Renal cortical epithelial cell (primary cell): ENCODE data around the gene SRP14. TPM values are rescaled to one million over a fixed set of nuclear protein-coding genes. Genes with fewer than 3 reads are reported as not detected.

Experiments used
- DNase-seq: peaks from one replicate; pipeline ENCODE4 v3.0.0-alpha.2; 2011; ENCODE audit warnings: low read depth
- total RNA-seq: library from RNA; depleted of rRNA; stranded (reverse); fragments of >200 nt; gene quantifications from 2 replicates; pipeline ENCODE4 v1.2.3, GENCODE V29; 2014

Gene SRP14
- total RNA-seq, 1 donor from 2014 or later, result 635 TPM

DNA sequence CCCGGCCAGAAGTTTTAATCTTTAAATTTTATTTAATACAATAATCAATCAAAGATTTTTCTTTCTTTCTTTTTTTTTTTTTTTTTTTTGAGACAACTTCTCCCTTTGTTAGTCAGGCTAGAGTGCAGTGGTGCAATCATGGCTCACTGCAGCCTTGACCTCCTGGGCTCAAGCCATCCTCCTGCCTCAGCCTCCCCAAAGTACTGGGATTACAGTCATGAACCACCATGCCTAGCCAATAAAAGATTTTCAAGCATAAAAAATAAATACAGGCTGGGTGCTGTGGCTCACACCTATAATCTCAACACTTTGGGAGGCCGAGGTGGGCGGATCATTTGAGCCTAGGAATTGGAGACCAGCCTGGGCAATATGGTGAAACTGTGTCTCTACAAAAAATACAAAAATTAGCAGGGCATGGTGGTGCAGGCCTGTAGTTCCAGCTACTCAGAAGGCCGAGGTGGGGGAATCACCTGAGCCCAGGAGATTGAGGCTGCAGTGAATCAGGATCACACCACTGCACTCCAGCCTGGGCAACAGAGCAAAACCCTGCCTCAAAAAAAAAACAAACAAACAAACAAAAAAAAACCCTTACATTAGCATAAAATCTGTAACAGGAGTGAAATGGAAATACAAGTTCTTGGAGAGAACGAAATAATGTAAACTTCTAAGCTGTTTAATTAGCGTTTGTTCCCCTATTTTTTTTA lies 29.1 kb upstream of the SRP14 start:
- DNase-seq, result no peak

DNA sequence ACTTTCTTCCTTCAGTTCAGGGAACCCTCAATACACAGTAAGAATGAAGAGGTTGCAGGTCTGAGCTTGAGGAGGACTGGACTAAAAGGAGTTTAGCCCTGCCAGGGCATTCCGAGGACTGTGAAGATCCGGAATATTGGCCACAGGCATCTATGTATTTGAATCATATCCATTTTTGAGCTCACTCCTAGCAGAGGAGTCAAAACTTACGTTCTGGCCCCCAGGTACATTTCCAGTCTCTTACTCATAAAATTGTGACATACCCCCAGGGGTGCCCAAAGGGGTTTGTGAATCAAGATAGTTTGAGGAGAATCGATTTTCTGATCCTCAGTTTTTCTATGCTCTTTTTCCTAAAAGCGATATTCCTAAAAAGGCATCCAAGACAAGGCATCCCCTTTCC lies 27.6 kb upstream of the SRP14 start:
- no peak for DNase-seq

DNA sequence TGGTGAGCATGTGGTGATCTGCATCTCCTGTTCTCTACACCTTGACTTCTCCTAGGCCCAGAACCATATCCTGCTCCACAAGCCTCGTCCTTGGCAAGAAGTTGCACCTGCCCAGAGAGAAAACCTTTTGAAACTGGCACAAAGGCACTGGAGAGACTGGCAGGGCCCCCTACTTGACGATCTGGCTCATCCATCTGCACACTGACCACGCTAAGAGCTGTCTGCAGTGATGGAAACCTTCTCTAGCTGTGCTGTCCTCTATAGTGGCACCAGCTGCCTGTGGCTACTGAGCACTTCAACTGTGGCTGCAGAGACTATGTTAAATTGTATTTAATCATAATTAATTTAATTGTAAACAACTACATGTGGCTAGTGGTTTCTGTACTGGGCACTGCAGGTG lies 26.2 kb upstream of the SRP14 start:
- no peak for DNase-seq

DNA sequence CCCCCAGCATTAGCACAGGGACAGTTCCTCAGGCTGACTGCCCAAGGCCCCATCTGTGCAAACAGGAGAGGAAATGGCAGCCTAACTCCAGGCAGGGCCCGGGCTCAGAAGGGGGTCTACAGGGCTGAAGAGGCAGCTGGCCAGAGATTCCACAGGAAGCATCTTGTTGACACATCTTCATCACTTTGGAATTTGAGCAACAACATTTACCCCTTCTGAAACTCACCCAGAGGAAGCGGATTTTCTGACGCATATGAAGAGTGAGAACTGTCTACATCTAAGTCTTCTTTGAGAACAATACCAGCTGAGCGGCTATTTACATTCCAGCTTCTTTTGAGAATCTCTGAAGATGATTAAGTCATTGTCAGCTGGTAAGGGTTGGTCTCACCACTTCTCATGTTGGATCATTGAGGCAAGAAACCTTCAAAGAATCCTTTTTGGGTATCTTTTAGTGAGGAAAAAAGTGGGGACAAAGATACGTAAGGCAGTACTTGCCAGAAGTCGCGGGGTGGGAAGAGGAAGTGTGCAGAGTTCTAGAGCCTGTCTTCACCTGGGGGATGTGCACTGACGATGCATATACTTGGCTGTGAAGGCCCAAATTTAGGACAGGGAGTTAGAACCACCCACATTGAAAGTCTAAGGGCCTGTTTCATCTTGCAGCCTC lies 25.4 kb upstream of the SRP14 start:
- DNase-seq, result peak; percentile 40

DNA sequence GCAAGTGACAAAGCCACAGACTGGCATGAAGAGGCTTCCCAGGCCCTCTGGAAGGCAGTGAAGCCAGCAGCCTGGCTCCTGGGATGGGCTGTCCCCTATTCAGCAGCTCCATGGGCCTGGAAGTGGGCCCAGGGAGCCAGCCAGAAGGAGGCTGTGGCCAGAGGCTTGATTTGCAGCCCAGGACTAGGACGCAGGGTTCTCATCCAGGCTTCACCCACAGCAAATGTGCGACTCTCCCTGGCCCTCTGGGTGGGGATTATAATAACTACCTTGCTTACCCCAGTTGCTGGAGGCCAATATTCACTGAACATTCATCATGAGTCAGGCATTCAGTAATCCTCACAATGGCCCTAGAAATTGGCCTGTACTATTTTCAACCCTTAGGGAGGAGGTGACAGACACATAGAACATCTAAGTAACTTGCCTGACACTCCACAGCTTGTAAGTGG lies 24.6 kb upstream of the SRP14 start:
- DNase-seq, result peak; percentile 86

DNA sequence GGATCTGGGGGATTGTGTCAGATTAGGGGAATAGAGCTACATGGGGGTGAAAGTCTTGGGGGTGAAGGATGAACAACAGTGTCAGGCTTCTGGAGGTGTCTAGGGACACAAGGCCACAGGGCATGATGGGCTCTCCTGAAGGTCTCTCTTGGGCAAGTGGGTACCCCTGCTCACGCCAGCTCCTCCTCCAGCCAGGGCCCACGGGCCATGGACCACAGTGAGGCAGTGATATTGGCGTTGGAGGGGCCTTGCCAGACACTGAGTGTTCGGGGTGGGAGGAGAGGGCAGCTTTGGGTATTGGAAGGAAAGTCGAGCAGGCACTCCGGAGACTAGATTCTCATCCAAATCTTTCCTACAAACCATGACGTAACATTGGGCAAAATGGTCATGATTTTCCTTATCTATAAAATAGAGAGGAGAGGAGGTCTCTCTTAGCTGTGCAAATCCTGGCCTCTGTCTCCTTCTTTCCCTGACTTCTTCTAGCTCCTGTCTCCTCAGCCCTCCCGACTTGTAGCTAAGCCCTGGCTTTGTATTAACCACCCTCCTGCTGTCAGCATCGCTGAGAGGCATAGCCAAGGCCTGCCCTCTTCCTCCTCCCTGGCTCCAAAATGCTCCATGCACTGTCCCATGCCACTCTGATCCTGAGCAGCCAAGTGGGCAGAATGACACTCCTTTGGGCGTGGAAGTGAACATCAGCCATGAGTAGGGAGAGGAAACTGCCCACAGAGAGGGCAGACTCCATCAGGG lies 24.0 kb upstream of the SRP14 start:
- DNase-seq, result no peak

DNA sequence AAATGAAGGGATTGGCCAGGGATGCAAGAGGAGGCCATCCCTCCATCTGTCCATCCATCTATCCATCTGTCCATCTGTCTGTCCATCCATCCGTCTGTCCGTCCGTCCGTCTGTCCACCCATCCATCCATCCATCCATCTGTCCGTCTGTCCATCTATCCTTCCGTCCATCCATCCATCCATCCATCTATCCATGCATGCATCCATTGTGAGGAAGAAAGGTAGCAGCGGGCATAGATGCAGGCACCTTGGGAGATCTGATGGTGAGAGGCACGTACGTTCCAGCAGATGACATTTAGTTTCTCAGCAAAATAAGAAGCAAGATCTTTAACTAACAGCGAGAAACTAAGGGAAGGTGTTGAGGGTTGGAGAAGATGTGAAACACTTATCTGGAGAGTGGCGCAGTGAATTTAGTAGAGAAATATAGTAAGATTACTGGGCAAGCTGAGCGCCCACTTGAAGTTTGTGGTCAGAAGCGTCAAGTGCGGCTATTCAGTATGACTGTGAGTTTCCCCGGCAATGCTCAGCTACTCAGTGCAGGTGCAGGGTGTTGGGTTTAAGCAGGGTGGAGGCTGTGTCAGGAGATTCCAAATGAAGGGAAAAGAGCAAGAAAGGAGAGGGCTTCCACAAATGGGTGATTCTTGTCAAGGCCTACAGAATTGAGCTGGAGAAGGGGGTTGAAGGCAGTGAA lies 22.4 kb upstream of the SRP14 start:
- DNase-seq, result no peak

DNA sequence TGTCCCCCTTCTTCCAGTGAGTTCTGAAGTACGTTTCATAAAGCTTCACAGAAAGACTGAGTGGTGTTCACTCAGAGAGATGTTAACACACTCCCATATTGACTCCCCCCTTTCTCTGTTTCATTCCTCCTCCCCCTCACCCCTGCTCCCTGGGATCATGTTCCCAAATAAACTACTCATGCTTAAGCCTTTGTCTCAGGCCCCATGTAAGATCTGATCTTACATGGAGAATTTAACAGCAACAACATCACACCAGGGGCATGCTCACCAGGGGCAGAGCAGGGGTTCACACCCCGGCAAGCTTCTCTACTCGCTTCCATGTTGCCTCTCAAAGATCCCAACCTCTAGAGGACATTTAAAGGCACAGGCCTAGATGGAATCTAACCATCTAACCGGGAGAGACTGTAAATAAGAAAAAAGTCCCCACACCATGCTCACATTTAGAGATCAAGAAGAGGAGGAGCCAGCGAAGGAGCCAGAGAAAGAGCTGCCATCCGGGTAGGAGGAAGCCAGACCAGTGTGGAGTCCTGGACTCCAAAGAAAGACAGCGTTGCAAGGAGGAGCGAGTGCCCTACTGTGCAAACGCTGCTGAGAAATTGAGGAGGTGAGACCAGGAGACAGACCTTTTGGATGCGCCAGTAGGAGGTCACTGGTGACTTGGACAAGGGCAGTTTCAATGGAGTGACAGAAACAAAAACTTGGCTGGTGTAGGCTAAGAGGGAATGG lies 21.4 kb upstream of the SRP14 start:
- DNase-seq, result no peak

DNA sequence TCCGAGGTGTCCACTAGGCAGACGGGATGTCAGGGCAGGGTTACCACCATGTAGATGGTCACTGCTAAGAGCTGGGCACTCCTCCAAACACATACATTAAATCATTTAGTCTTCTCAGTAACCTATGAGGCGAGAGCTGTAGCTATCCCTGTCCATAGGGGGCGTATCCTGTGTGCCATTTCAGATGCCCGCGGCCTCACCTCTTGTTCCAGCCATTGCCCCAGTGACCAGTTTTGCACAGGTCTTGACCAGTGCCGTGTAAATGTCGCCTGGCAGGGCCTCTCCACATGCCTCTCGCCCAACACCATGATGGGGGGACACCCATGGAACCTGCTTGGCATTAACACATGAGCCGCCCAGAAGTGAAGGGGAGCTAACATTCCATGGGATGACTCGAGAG lies 20.8 kb upstream of the SRP14 start:
- no peak for DNase-seq

DNA sequence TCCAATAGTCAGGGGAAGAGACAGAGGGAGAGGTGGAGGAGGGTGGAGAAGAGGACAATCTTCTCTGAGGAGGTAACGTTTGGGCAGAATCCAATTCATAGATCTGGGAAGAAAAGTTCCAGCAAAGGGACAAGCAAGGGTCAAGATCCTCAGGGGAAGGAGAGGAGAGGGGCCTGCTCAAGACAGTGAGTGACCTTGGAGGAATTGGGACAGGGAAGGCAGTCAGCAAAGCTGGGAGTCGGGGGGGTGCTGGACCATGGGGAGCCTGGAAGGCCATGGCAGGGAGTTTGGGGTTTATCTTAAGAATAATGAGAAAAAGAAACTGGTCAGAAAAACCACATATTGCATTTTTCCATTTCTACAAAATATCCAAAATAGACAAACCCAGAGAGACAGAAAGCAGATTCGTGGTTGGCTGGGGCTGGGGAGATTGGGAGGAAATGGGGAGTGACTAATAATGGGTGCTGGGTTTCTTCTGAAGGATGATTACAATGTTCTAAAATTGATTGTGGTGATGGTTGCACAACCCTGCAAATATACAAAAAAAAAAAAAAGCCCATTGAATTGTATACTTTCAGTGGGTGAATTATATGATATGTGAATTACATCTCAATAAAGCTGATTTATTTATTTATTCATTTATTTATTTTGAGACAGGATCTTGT lies 19.6 kb upstream of the SRP14 start:
- peak; percentile 37 for DNase-seq

DNA sequence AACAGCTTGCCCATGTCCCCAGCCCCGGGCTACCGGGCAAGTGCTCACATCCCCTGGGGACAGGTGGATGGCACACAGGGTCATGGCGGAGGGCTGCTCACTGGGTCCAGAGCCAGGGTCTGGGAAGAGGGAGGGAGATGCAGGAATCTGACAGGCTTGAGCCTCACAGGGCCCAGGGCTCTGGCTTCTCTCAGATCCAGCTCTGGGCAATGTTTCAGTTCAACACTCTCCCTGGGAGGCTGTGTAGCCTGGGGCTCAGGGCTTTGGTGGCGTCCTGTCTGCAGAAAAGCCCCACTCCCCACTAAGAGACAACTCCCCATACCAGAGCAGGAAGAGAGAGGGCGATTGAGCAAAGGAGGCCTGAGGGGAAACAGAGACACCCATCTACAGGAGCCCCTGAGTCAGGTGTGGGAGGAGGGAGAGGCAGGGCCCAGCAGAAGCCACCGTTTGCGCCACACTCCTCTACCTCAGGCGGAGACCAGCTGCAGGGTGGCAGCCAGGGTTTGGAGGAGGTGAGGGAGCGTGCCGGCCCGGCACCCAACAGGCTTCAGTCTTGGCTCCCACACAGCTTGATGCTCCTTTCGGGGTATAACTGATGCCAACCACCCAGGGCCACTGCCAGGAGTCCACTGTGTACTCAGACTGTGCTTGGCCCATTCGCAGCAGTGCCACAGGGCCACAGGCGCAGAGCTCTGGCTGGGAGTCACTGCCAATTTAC lies 16.8 kb upstream of the SRP14 start:
- DNase-seq, result no peak

DNA sequence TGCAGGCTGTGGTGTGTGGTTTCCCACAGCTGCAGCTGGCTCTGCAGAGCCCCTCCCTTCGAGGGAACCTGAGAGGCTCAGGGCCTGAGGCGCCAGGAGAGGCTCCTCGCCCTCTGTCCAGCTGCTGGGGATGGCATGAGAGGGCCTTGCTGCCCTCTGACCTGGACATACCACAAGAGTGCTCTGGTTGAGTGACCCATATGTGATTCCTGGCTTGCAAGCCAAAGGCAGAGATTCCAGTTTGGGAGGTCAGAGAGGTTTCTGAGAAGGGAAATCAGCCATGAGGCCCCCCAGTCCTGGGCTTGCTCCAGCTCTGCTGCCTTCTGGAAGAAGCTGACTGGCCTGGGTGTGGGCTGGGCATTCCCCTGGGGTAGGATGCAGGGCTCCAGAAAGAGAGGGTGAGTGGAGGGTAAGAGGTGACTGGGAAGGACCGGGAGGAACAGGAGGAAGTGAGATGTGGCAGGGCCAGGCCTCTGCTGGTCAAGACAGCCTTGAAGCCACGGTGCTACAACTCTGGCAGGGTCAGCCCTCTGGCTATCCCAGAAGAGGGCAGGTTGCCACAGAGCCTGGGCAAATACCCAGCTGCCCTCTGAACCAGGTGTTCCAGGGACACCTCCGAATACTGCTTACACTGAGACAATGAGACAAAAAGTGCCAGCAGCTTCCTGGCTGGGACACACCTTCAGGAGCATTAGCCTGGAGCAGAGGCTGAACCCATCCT lies 16.0 kb upstream of the SRP14 start:
- DNase-seq, result peak; percentile 64

DNA sequence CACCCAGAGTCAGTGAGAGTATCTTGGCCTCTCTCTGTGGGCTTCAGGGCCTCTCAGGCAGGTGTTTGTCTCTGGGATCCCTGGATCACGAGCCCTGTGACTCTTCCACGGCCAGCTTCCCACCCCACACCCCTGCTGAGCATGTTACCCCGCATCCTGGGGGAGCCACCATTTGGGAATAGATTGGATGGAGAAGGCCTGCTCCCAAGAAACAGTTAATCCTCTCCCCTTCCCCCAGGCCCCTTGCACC lies 15.5 kb upstream of the SRP14 start:
- DNase-seq, result no peak

DNA sequence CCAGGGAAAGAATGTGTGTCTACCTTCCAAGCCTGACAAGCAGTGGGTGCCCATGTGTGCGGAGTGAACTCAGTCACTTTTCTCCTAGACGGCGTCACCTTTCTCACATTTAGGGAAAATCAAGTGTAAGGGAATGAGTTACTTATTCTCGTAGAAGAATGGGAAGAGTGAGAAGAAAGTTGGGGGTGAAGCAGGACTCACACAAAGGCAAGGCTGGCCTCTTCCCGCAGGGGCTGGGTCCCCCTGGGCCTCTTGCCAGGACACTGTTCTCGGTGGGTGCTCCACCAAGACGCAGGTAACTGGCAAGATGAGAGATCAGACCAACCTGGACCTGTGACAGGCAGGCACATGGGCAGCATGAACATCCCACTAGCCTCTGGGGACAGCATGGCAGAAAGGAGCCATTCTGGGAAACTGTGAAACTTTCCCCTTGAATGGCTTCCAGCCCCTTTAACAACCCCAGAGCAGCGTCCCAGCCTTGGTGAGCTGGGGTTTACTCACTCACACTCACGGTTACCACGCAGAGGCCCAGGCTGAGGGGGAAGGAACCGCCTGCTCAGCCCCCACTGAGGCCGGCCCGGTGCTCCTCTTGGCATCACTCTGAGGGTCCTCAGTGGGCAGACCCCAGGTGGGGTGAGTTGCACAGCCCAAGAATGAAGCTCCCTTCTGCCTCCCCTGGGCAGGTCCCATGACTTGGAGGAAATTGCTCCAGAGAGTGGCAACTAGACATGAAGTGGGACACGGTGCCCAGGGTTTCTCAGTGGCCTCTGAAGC lies 15.0 kb upstream of the SRP14 start:
- DNase-seq, result no peak

DNA sequence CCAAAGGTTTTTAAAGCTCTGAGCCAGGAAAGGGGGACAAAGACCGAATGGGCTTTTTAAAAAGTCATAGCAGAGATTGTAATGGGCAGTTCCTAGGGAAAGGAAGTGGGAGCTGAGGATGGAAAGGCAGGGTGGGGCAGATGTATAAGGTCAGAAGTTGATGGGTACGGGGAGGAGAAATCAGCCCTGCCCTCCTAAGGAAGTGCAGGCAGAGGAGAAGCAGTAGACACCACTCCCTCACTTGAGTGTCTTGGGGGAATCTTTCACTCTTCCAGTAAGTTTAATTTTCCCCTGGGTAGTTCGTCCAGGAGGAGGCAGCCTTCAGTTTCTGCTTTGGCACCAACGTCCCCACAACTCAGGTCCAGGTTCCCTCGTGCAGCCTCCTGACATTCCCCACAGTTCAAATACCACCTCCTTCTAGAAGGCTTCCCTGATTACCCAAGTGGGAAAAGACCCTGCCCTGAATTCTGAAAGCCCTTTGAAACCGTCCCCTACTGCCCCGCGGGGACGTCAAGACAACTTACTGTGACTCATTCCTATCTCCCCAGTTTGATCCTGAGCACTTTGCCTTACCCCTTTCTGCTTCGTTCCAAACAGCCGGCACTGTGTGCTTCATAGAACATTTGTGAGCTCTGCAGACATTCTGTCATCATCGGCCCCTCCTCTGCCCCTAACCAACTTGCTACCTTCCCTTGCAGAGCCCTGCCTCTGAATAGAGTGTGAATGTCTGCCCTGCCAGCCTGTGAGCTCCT lies 14.3 kb upstream of the SRP14 start:
- no peak for DNase-seq

DNA sequence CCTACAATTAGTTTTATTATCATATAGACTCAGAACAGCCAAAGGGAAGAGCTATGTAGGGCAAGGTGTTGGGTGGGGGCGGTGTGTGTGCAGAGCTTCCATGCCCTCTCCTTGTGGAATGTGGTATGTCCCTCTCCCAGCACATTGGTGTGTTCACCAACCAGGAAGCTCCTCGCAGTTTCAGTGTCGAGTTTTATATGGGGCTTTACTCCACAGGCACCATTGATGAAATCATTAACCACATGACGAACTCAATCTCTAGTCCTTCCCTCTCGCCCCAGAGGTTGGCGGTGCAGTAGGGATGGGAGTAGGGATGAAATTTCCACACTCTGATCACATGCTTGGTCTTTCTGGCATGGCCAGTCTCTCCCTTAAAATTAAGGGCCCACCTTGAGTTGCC lies 13.6 kb upstream of the SRP14 start:
- peak; percentile 87 for DNase-seq

DNA sequence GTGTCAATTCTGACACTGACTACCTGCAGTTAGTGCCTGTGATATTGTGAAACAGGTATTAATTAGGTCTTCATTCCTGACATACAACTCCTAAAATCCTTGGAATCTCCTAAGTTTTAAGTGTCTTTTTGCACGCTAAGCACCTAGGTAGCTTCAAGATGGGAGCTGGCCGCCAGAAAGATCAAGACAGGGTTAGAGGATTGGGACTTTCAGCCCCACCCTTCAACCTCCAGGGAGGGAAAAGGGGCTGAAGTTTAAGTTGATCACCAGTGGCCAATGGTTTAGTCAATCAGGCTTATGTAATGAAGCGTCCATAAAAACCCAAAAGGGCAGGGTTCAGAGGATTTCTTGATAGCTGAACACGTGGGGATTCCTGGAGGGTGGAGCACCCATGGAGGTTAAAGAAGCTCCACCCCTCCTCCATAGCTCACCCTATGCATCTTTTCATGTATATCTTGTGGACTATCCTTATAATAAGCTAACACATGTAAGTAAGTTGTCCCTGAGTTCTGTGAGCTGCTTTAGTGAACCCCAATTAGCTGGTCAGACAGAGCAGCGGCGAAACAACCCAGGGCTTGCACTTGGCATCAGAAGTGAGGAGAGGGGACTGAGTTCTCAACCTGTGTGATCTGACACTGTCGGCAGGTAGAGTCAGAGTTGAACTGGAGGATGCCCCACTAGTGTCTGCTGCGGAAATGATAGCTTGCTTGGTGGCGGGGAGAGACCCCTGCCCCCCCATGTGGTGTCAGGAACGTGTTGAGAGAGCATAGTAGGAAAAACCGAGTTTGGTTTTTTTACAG lies 12.8 kb upstream of the SRP14 start:
- no peak for DNase-seq
